BE2C (cell line): ENCODE results near the gene ARHGDIA.

Source experiments
- DNase-seq: peaks from one replicate; pipeline ENCODE4 v3.0.0-alpha.2; 2020
- H3K27me3 ChIP-seq: fragments of 250-450 bp; sonication (Bioruptor Pico); 2 replicates; pipeline ENCODE4 v1.5.1; 2020; ENCODE audit warnings: mild to moderate bottlenecking
- H3K36me3 ChIP-seq: fragments of 250-450 bp; sonication (Bioruptor Pico); 2 replicates; pipeline ENCODE4 v1.5.1; 2020; ENCODE audit warnings: mild to moderate bottlenecking
- H3K4me1 ChIP-seq: fragments of 250-450 bp; sonication (Bioruptor Pico); 2 replicates; pipeline ENCODE4 v1.5.1; 2020
- H3K4me3 ChIP-seq: 2 replicates; pipeline ENCODE4 v1.5.1; 2011; ENCODE audit warnings: low read depth, low read length
- H3K9me3 ChIP-seq: fragments of 250-450 bp; sonication (Bioruptor Pico); 2 replicates; pipeline ENCODE4 v1.5.1; 2020
- CTCF ChIP-seq: IDR thresholded peaks from 2 replicates; pipeline ENCODE4 v1.5.1; 2012; ENCODE audit warnings: mild to moderate bottlenecking, low read depth, low read length

ARHGDIA gene

GRCh38 chr17:81863123-81863675, 7.9 kb downstream of the ARHGDIA start:
- Histone ChIP-seq H3K27me3 (no peaks in the 10 kb centered on the region), H3K9me3 (no peaks in the 10 kb centered on the region), H3K4me3 (no peak overlapping the region), H3K36me3 (peaks cover 30% of the 10 kb centered on the region), H3K4me1 (peaks cover 19% of the 10 kb centered on the region)
- DNase-seq: no peak
- no peak for TF ChIP-seq CTCF

- no peaks in the 10 kb centered on the region for H3K9me3 ChIP-seq
- H3K36me3 ChIP-seq: peaks cover 37% of the 10 kb centered on the region
- H3K4me3 ChIP-seq: peak overlapping the region; percentile 98
- TF ChIP-seq CTCF: no peak
- peak; percentile 99 for DNase-seq
- no peaks in the 10 kb centered on the region for H3K27me3 ChIP-seq
- no peaks in the 10 kb centered on the region; the same call in 1 of the 2 replicates for H3K4me1 ChIP-seq
These were observed 10.2 kb downstream of the ARHGDIA start for GRCh38 chr17:81860756-81861568.

GRCh38 chr17:81859906-81860755, 11.0 kb downstream of the ARHGDIA start, which contains the start of gene P4HB:
Gene P4HB (minus strand): TSS chr17:81860535. CDS start chr17:81860471, 64 bp downstream.
- Histone ChIP-seq H3K4me1 (no peaks in the 10 kb centered on the region), H3K9me3 (no peaks in the 10 kb centered on the region), H3K4me3 (peak within 1 kb of the TSS; percentile 98), H3K36me3 (peaks cover 45% of the 10 kb centered on the region), H3K27me3 (no peaks in the 10 kb centered on the region)
- no peak for TF ChIP-seq CTCF
- DNase-seq: no peak

- H3K9me3 ChIP-seq: no peaks in the 10 kb centered on the region
- peaks cover 49% of the 10 kb centered on the region for H3K36me3 ChIP-seq
- H3K4me3 ChIP-seq: peak overlapping the region; percentile 95
- TF ChIP-seq CTCF: no peak
- H3K27me3 ChIP-seq: no peaks in the 10 kb centered on the region
- no peak for DNase-seq
- no peaks in the 10 kb centered on the region for H3K4me1 ChIP-seq
These were observed 11.9 kb downstream of the ARHGDIA start for GRCh38 chr17:81858967-81859905.

GRCh38 chr17:81858170-81858966, 12.8 kb downstream of the ARHGDIA start:
- Histone ChIP-seq H3K4me1 (no peaks in the 10 kb centered on the region), H3K4me3 (peak overlapping the region; percentile 95), H3K9me3 (no peaks in the 10 kb centered on the region), H3K27me3 (no peaks in the 10 kb centered on the region), H3K36me3 (peaks cover 52% of the 10 kb centered on the region)
- no peak for TF ChIP-seq CTCF
- no peak for DNase-seq
